MV-4-11 (cell line): Measurements from ENCODE around the gene TMEM266.
"Not testable (repeated sequence)": the region's sequence is repeated elsewhere in the genome, so short reads cannot be mapped to it uniquely, and the experiment has no call there.

Experiments used
- DNase-seq: peaks from one replicate; lab custom pipeline; 2025; lab: John Stamatoyannopoulos, UW

TMEM266 gene, protein sequence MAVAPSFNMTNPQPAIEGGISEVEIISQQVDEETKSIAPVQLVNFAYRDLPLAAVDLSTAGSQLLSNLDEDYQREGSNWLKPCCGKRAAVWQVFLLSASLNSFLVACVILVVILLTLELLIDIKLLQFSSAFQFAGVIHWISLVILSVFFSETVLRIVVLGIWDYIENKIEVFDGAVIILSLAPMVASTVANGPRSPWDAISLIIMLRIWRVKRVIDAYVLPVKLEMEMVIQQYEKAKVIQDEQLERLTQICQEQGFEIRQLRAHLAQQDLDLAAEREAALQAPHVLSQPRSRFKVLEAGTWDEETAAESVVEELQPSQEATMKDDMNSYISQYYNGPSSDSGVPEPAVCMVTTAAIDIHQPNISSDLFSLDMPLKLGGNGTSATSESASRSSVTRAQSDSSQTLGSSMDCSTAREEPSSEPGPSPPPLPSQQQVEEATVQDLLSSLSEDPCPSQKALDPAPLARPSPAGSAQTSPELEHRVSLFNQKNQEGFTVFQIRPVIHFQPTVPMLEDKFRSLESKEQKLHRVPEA

DNA sequence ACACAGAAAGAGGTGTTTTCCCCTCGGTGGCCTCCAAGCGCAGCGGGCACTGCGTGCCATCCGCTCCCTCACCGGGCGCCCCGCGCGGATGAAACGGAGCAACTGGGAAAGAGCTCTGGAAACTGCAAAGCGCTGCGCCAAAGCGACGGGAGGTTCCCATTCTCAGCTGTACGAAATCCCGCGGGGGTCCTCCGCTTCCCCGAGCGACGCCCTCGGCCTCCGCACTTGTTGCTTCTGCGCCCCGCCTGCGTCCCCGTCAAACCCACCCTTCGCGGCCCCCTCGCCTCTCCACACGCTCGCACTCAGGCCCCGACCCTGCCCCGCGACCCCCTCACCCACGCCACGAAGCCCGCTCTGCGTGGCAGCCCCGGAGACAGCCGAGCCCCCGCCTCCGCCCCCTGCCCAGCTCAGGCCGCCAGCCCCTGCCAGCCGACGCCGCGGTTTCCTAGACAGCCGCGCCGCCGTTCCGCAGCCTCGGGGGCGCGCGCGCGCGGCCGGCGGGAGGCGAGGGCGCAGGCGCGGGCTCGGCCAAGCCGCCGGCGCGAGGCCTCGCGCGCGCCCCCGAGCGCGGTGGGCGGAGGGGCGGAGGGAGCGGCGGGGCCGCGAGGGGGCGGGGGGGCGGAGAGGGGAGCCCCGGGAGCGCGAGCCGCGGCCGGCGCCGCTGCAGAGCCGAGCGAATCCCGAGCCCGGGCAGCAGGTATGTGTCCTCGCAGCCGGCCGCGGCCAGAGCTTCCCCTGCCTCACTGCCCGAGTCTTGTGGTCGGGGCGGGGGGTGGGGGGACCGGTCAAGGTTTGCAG lies at the start of gene TMEM266:
Gene TMEM266, plus strand, starts transcription at position 666 of the 798 bp plus-strand sequence. CDS start 74,279 bp downstream, outside the sequence.
- DNase-seq: no peak

DNA sequence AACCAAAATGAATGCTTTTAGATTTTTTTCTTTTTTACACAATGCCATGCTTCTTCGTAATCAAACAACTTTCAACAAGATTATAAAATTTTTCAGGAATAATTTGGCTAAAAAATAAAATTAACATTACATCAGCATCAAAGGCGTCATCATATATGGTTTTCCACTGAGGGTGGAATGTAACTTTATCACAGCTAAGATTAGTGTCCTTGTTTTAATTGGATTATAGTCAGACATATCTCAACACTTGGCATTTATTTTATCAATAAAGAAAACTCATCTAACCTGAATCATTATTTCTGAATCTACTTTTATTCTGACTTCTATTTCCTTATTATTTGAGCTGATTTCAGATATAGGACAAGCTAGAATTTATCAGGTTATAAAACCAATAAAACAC lies 49.2 kb upstream of the TMEM266 start:
- DNase-seq: no peak

DNA sequence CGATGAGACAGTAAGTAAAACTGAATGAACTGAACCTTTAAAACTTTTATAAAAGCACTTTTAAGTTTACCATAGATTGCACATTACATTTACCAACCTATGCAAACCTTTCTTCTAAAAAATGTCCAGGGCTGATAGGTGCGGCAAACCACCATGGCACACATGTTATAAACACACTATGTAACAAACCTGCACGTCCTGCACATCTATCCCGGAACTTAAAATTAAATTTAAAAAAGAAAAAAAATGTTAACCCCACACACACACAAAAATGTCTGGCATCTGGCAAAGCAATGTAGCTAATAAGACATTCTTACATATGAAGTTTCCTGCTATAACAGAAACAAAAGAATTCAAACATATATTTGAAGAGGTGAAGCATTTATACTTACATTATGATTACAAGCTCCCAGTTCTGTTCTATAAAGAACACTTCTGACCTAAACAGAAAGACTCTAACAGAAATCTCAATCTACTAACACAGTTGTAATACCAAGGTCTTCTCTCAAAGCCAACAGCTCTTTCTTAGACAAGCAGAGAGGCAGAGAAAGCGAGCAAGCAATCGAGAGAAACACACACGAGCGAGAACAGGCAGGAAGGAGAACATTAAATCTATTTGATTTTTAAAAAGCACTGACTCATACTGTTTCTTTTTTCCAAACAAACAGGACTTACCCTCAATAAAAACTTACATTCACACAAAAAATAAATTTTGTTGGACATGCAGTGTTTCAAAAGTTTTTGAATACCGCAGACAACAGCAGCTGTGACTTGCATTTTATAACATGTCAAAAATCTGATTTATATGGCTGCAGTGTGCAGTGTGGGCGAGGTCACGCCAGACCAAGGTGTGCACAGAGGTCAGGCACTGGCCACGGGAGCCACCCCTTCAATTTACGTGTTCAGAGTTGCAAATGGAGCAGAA lies 47.9 kb upstream of the TMEM266 start, which contains the start of gene NRG4:
Gene NRG4, minus strand, starts transcription at position 798 of the 925 bp plus-strand sequence. CDS start 1,194 bp downstream, outside the sequence.
- no peak for DNase-seq

DNA sequence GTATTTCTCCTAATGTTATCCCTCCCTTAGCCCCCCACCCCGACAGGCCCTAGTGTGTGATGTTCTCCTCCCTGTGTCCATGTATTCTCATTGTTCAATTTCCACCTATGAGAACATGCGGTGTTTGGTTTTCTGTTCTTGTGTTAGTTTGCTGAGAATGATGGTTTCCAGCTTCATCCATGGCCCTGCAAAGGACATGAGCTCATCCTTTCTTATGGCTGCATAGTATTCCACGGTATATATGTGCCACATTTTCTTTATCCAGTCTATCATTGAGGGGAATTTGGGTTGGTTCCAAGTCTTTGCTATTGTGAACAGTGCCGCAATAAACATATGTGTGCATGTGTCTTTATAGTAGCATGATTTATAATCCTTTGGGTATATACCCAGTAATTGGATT lies 46.3 kb upstream of the TMEM266 start:
- DNase-seq: not testable (repeated sequence)

DNA sequence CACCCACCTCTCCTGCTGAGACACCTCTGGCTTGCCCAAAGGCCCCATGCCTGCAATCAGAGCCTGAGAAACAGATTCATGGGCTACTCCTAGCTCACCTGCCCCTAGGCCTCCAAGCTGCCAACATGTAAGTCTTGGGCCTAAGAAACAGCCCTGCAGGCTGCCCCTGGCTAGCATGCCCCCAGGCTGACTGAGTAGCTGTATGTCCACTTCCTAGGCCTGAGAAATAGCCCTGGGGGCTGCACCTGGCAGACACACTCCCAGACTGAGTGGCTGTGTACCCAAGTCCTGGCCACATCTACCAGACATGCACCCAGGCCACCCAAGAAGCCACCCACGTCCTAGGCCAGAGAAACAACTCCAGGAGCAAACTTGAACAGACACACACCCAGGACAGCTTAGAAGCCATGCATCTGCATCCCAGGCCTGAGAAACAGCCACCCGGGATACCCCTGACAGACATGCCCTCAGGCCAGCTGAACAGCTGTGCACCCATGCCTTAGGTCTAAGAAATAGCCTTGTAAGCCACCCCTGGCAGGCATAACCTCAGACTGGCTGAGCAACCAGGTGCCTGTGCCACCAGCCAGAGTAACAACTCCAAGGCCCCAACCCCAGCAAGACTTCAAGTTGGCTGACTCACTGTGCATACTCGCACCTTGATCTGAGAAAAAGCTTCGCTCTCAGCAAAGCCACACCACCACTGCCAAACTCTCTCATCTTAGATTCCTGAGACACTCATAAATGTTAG lies 35.6 kb upstream of the TMEM266 start:
- DNase-seq: no peak

DNA sequence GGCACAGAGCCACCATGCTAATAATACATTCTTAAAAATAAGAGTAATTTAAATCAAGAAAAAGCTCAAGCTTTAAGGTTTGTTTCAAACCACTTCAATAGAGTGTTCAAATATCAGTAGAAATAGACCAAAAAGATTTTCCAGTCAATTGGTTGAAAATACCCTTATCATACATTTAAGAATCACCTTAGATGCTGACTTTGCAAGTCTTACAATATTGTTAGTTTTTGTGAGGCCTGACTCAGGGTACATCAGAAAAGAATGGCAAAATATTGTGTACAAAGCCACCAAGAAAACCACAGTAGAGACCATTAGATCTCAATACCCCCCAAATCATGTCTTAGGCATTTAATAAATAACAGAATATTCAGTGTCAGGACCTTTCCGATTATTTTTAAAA lies 27.7 kb upstream of the TMEM266 start:
- no peak for DNase-seq

DNA sequence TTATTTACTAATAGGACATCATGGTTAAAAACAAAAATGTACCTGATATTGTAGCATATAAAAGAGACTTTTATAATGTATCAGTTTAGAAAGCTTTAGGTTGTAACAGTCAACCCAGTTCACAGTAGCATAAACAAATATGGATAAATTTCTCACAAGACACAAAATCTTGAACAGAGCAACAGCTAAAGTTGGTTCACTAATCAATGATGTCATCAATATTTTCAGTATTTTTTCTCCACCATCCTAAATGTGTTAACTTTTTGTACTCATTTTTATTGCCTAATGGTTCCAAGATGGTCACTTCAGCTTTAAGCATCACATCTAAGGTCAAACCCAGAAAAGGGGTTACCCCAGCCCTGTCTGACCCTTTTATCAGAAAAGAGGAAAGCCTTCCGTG lies 26.3 kb upstream of the TMEM266 start:
- no peak for DNase-seq

DNA sequence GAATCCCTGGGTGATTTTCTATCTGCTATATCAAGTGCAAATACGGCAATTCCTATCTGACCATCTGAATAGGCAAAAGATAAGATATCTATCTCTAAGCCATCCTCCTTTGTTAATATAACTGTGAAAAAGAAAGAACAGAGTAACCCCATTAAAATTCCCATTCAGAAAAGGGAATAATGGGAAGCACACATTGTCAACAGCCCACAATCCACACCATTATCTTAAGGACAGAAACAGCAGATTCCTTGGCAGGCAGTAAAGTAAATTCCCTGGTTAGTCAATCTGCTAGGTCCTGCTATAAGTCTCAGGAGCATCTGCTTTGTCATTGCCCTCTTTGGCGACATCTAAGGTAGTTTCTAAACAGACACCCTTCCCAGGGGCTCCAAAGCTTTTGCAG lies 25.7 kb upstream of the TMEM266 start:
- DNase-seq: no peak

DNA sequence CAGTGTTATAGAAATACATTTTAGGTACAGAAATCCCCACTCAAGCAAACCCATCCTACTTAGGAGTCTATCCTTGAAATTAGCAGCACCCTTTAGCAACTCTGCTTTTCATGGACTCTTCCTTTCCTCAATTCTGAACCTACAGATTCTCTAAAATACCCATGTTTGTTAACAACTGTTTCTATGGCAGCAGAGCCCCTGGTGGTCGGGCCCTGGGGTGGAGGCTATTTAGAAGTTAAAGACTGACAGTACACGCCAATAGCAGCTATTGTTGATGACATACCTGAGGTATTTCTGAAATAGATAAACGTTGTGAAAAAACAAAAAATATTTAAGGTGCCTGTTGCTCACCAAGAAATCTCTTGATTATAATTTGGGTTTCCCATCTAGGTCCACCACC lies 24.2 kb upstream of the TMEM266 start:
- DNase-seq: no peak

DNA sequence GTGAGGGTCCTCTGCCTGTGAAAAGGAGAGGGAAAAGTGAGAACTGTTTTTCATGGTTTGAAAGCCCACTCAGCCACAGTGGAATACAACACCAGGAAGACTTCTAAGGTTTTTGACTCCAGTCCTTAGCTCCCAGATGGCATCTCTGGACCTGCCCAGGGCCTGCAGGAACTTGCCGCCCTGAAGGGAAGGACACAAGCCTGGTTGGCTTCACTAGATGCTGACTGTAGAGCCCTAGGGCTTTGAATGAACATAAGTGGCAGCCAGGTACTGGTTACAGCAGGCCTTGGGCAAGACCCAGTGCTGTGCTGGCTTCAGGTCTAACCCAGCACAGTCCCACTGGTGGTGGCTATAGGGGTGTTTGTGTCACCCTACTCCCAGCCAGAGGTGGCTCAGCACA lies 21.3 kb upstream of the TMEM266 start:
- no peak for DNase-seq

DNA sequence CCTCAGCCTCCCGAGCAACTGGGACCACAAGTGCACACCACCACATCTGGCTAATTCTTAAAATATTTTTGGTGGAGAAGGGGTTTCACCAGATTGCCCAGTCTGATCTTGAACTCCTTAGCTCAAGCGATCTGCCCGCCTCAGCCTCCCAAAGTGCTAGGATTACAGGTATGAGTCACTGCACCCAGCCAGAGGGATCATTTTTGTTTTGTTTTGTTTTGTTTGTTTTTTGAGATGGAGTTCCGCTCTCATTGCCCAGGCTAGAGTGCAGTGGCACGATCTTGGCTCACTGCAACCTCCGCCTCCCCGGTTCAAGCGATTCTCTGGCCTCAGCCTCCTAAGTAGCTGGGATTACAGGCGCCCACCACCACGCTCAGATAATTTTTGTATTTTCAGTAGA lies 5.6 kb upstream of the TMEM266 start:
- DNase-seq: not testable (repeated sequence)

DNA sequence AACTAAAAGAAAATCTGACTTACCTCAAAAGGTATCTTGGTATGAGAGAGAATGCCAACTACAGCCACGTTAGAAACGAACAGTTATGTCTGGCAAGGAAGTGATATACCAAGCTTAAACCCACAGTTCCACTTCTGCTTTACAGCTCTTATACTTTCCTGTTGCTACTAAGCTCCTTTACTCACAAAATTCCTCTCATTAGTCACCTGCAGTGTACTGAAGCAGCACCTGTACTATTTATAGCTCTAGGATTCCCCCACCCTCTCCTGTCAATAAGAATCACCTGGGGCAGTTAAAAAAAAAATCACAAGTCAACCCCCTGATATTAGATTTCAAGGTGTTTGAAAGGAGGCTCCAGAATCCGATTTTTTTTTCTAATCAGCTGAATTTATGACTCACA lies 2.9 kb upstream of the TMEM266 start:
- DNase-seq: peak; percentile 86

DNA sequence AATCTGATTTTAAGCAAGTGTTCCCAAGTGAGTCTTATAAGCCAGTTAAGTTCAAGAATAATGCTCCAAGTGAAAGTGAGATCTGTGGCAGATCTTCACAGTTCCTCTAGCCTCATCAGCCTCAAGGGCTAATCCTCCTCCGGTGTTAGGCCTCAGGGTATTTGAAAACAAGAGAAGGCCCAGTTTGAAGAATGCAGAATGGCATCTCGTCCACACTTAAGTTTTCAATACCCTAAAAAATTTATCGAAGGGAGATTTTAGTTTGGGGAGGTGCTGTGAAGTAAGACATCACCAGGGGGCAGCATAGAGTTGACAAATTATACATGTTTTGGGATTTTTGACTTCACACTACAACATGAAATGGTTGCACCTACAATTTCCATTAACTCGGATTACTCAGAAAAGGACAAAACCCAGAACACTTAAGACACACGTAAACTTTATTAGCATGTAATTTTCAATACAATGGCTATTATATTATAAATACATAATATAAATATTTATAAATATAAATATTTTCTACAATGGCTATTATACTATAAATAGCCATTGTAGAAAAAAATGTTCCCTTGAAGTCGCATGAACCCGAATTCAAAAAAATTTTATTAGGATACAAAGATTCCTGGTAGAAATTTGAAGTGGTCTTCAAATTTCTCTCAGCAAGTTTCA lies 2.3 kb upstream of the TMEM266 start:
- DNase-seq: peak; percentile 48

DNA sequence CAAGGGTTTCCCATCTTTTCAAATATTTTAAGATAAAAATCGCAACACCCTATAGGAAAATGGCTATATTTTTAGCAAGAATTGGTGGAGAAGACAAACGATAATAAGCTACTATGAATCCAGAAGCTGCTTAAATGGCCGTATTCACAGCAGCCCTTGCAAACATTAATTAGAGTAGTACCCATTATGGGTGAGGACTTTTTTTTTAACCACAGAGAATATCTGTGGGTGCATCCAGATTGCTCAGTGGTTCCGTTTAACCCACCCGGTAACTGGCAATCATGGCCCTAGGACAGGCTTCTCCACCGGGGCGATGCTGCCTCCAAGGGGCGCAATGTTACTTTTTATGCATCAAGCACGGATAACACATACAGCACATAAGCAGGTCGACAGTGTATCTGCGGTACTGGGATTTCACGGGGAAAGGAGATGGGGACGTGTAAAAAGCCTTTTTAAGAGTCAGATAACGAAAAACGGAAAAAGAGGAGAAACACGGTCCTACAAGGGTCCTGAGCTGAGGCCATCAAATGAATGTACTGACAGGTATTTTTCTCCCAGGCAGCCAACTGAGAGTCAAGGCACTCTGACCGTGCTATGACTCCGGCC lies 968 bp upstream of the TMEM266 start:
- DNase-seq: peak; percentile 47

DNA sequence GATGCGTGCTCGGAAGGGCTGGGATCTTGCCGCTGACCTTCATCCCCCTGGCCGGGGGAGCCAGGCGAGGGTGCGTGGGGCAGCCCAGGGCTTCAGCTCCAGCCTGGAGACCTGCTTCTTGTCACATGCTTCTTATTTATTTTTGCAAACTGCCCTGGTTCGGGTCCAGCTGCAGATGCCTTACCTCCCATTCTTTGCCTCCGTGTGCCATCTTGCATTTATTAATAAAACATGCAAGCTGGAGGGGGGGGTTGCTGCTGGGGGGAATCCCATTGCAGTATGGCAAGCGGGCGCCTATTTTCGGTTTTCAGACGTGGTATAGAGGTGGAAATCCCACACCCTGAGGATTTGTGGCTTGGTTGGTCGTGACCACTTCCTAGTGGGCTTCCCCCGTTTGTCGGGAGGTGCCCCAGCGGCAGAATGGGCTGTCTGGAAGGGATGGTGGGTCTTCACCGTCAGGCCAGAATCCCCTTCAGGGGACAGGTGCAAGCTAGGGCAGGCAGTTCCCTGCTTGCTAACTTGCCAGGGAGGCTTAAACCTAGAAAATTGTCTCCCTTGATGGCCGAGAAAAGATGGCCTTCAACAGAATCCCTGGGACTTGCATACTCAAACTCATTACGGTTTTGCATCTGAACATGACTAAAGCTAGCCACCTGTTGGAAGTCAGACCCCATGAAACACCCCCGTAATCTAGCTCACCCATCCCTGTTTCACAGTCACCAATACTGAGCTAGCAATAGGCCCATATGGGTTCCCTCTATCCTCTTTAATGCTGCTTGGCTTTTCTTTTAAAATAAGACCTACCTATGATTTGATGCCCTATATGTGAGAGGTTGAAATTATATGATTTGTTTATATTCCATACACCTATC lies 569 bp downstream of the TMEM266 start:
- peak; percentile 2 for DNase-seq

DNA sequence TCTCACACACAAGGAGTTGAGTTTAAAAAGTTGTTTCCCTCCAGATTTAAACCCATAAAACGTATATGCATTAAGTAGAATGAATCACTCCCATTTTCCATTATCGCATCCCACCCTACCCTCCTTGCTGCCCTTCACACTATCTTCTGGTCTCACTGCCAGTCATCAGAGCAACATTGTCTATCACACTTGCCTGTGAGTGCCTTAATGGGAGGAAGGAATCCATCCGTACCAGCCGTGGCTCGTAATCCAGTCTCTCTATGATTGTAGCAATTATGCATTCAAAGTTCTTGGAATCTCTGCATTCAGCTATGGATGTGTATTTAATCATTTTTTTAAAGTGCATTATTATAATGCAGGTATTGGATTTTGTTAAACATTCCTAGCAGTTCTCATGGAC lies 1.9 kb downstream of the TMEM266 start:
- no peak for DNase-seq

DNA sequence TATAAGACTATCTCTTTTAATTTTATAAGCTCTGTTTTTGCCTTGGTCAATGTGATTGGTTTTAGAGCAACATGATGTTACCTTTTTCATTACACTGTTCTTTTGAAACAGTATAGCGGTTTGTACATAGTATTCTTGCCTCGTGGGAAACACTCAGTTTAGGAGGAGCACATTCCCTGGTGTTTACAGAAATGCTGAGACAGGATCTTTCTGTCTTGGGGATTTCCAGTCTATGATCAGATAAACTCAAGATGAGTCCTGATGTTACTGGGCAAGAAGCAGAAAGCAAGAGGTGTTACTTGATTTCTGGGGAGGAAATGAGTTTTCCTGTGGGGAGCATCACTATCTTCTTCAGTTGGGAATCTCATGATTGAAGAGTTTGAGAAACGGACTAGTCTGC lies 2.5 kb downstream of the TMEM266 start:
- no peak for DNase-seq

DNA sequence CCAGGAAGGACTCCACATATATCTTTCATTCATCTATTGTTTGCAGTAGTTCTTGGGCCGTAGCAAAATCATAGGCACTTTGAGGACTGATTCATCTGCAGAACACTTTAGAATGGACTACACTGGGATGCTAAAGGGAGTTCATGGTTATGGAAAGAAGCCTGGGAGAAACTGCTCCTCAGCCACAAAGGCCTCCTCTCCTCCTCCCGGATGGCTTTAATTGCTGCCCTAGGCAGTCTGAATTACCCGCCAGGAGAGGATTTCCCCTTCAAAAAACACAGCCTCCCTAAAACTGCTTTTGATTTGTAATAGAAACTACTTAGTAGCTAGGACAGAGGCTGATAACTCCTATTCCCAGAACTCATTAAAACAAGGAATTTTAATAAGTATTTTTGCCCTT lies 4.6 kb downstream of the TMEM266 start:
- DNase-seq: no peak

DNA sequence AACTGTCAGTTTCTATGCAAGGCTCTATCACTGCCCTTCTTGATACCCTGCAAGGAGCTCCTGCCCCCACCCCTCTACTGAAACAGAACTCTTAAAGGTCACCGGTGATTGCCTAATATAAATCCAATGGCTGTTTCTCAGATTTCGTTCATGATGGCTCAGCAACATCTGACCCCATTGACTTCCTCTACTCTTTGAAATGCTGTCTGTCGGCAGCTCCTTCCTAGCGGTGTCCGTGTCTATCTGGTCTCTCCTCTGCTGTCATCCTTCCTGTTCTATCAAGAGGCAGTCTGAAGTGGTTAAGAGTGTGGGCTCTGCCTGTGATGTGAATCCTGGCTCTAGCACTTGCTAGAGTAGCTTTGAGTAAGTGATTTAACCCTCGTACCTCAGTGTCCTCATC lies 5.5 kb downstream of the TMEM266 start:
- peak; percentile 62 for DNase-seq
